Measurements from ENCODE around the gene FIGNL1.

DNA sequence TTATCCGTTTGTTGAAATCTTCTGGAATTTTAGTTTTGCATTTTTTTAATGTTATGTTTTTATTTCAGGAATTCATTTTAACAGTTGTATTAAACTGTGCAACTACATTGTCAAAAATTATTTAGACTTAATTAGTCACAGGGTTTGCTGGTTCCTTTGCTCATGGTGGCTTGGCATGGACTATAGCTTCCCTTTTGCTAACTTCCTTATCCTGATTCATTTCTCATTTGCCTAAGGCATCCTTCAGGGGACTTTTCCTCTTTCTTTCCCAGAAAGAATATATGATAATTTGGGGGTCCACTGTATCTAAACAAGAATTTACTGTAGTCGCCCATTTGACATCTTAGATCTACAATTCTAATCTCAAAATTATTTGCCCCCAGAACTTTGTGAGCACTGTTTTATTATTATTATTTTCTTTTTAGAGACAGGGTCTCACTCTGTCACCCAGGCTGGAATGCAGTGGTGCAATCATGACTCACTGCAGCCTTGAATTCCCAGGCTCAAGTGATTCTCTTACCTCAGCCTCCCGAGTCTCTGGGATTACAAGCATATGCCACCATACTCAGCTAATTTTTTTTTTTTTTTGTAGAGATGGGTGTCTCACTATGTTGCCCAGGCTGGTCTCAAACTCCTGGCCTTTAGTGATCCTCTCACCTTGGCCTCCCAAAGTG, 13.9 kb downstream of the FIGNL1 start:
- TF ChIP-seq, protein P1, sequence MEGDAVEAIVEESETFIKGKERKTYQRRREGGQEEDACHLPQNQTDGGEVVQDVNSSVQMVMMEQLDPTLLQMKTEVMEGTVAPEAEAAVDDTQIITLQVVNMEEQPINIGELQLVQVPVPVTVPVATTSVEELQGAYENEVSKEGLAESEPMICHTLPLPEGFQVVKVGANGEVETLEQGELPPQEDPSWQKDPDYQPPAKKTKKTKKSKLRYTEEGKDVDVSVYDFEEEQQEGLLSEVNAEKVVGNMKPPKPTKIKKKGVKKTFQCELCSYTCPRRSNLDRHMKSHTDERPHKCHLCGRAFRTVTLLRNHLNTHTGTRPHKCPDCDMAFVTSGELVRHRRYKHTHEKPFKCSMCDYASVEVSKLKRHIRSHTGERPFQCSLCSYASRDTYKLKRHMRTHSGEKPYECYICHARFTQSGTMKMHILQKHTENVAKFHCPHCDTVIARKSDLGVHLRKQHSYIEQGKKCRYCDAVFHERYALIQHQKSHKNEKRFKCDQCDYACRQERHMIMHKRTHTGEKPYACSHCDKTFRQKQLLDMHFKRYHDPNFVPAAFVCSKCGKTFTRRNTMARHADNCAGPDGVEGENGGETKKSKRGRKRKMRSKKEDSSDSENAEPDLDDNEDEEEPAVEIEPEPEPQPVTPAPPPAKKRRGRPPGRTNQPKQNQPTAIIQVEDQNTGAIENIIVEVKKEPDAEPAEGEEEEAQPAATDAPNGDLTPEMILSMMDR (conservative IDR thresholded peaks at IDR 0.05; ENCODE audit: low read length): no peak
- TF ChIP-seq EZH2phosphoT487 (IDR thresholded peaks at IDR 0.05; ENCODE audit: borderline replicate concordance): no peak

Measured in Loucy (cell line).